WTC11 (cell line): Measurements from ENCODE around the gene SNX8.

Experiments used
- AR ChIP-seq: fragments of 250-450 bp; sonication (Bioruptor Pico); IDR thresholded peaks from 2 replicates; pipeline ENCODE4 v1.9.0; 2021; ENCODE audit warnings: mild to moderate bottlenecking
- CREM ChIP-seq: sonication (generic); formaldehyde crosslinking; IDR thresholded peaks from 2 replicates; pipeline ENCODE4 v1.8.1; 2022; ENCODE audit warnings: mild to moderate bottlenecking, missing genetic modification reagents, moderate library complexity
- CTCF ChIP-seq: fragments of 200-600 bp; IDR thresholded peaks from 2 replicates; pipeline ENCODE4 v1.8.0; 2022; ENCODE audit warnings: antibody characterized with exemption
- ELF4 ChIP-seq: sonication (generic); formaldehyde crosslinking; IDR thresholded peaks from 2 replicates; pipeline ENCODE4 v1.8.1; 2022; ENCODE audit warnings: low read depth, mild to moderate bottlenecking, moderate library complexity, missing genetic modification reagents
- ESRRA ChIP-seq: sonication (generic); formaldehyde crosslinking; IDR thresholded peaks from 2 replicates; pipeline ENCODE4 v1.8.1; 2022; ENCODE audit warnings: mild to moderate bottlenecking, missing genetic modification reagents, borderline replicate concordance
- ETV6 ChIP-seq: sonication (generic); formaldehyde crosslinking; IDR thresholded peaks from 2 replicates; pipeline ENCODE4 v1.8.1; 2022; ENCODE audit warnings: mild to moderate bottlenecking, missing genetic modification reagents
- FOXJ3 ChIP-seq: sonication (generic); formaldehyde crosslinking; IDR thresholded peaks from 2 replicates; pipeline ENCODE4 v1.9.0; 2021; ENCODE audit warnings: missing genetic modification reagents, mild to moderate bottlenecking, borderline replicate concordance
- FOXK1 ChIP-seq: sonication (generic); formaldehyde crosslinking; IDR thresholded peaks from 2 replicates; pipeline ENCODE4 v1.8.0; 2022; ENCODE audit warnings: mild to moderate bottlenecking, moderate library complexity, missing genetic modification reagents

GRCh38 chr7:2260820-2261219 is 53.4 kb downstream of the SNX8 start:
- TF ChIP-seq ESRRA (CRISPR knock-in tag) (no peak), AR (CRISPR knock-in tag) (no peak), ETV6 (no peak), CTCF (no peak), ELF4 (CRISPR knock-in tag) (no peak), FOXK1 (CRISPR knock-in tag) (no peak), FOXJ3 (CRISPR knock-in tag) (no peak), CREM (CRISPR knock-in tag) (no peak)
